ENCODE measurements around the gene GNGT2. TPM values are rescaled to one million over a fixed set of nuclear protein-coding genes. Genes with fewer than 3 reads are reported as not detected.

Gene GNGT2
- total and polyA plus RNA-seq, 2 experiments from 2014 or later = 0.42 to 1.5 TPM

DNA sequence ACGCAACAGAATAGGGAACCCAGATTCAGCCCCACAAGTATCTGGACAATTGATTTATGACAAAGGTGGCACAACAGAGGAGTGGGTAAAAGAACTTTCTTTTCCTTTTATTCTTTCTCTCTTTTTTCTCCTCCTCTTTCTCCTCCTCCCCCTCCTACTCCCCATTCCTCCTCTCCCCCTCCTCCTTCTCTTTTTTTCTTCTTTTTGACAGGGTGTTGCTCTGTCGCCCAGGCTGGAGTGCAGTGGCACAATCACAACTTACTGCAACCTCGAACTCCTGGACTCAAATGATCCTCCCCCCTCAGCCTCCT is 16.1 kb downstream of the GNGT2 start:
- Mint-ChIP-seq H3K4me3 (peak overlapping the region; percentile 94), H3K27me3 (ENCODE audit: insufficient read depth, low read depth, poor library complexity) (peaks cover 32% of the 10 kb centered on the region), H3K36me3 (ENCODE audit: low read depth) (peaks cover 5% of the 10 kb centered on the region; the same call in 2 of the 3 replicates), H3K4me1 (peaks cover 12% of the 10 kb centered on the region; the same call in 2 of the 3 replicates), H3K9me3 (peaks cover 9% of the 10 kb centered on the region; the same call in 2 of the 3 replicates), H3K27ac (no peak overlapping the region)
- no peaks in the 10 kb centered on the region for H3K27me3 ChIP-seq (ENCODE audit: insufficient read depth)
- H3K9me2 ChIP-seq (ENCODE audit: insufficient read depth) = no peaks in the 10 kb centered on the region
- H3K79me2 ChIP-seq (replicated peaks; ENCODE audit: insufficient read depth) = no peaks in the 10 kb centered on the region
- ATAC-seq = no peak
- H3K4me2 ChIP-seq = peak overlapping the region; percentile 80
- H3K27ac ChIP-seq (ENCODE audit: low read depth) = no peak overlapping the region
- H3F3A ChIP-seq (replicated peaks; ENCODE audit: low read depth) = peaks cover 5% of the 10 kb centered on the region; the same call in 1 of the 2 replicates
- peak overlapping the region; percentile 94 for H2AFZ ChIP-seq
- no peaks in the 10 kb centered on the region for H3K36me3 ChIP-seq (ENCODE audit: insufficient read depth)
- TF ChIP-seq EZH2 (IDR thresholded peaks at IDR 0.05; ENCODE audit: low read depth, unreplicated experiment) = no peak
- TF ChIP-seq, protein P1, sequence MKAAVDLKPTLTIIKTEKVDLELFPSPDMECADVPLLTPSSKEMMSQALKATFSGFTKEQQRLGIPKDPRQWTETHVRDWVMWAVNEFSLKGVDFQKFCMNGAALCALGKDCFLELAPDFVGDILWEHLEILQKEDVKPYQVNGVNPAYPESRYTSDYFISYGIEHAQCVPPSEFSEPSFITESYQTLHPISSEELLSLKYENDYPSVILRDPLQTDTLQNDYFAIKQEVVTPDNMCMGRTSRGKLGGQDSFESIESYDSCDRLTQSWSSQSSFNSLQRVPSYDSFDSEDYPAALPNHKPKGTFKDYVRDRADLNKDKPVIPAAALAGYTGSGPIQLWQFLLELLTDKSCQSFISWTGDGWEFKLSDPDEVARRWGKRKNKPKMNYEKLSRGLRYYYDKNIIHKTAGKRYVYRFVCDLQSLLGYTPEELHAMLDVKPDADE (IDR thresholded peaks at IDR 0.05) = no peak
- TF ChIP-seq JUNB (IDR thresholded peaks at IDR 0.05; ENCODE audit: unreplicated experiment) = no peak
- no peak for TF ChIP-seq STAT1 (IDR thresholded peaks at IDR 0.05; ENCODE audit: unreplicated experiment)
- TF ChIP-seq POLR2AphosphoS5 (IDR thresholded peaks at IDR 0.05; ENCODE audit: low read depth) = no peak
- TF ChIP-seq NANOG (IDR thresholded peaks at IDR 0.05; ENCODE audit: borderline replicate concordance) = no peak
- no peak for TF ChIP-seq ZNF331 (CRISPR knock-in tag; IDR thresholded peaks at IDR 0.05; ENCODE audit: low read depth)
- TF ChIP-seq, protein P2, sequence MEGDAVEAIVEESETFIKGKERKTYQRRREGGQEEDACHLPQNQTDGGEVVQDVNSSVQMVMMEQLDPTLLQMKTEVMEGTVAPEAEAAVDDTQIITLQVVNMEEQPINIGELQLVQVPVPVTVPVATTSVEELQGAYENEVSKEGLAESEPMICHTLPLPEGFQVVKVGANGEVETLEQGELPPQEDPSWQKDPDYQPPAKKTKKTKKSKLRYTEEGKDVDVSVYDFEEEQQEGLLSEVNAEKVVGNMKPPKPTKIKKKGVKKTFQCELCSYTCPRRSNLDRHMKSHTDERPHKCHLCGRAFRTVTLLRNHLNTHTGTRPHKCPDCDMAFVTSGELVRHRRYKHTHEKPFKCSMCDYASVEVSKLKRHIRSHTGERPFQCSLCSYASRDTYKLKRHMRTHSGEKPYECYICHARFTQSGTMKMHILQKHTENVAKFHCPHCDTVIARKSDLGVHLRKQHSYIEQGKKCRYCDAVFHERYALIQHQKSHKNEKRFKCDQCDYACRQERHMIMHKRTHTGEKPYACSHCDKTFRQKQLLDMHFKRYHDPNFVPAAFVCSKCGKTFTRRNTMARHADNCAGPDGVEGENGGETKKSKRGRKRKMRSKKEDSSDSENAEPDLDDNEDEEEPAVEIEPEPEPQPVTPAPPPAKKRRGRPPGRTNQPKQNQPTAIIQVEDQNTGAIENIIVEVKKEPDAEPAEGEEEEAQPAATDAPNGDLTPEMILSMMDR (conservative IDR thresholded peaks at IDR 0.05; ENCODE audit: low read depth in 2 of 2) = no peak
- TF ChIP-seq EZH2phosphoT487 (IDR thresholded peaks at IDR 0.05; ENCODE audit: unreplicated experiment) = no peak
- TF ChIP-seq, protein P3, sequence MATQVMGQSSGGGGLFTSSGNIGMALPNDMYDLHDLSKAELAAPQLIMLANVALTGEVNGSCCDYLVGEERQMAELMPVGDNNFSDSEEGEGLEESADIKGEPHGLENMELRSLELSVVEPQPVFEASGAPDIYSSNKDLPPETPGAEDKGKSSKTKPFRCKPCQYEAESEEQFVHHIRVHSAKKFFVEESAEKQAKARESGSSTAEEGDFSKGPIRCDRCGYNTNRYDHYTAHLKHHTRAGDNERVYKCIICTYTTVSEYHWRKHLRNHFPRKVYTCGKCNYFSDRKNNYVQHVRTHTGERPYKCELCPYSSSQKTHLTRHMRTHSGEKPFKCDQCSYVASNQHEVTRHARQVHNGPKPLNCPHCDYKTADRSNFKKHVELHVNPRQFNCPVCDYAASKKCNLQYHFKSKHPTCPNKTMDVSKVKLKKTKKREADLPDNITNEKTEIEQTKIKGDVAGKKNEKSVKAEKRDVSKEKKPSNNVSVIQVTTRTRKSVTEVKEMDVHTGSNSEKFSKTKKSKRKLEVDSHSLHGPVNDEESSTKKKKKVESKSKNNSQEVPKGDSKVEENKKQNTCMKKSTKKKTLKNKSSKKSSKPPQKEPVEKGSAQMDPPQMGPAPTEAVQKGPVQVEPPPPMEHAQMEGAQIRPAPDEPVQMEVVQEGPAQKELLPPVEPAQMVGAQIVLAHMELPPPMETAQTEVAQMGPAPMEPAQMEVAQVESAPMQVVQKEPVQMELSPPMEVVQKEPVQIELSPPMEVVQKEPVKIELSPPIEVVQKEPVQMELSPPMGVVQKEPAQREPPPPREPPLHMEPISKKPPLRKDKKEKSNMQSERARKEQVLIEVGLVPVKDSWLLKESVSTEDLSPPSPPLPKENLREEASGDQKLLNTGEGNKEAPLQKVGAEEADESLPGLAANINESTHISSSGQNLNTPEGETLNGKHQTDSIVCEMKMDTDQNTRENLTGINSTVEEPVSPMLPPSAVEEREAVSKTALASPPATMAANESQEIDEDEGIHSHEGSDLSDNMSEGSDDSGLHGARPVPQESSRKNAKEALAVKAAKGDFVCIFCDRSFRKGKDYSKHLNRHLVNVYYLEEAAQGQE (IDR thresholded peaks at IDR 0.05; ENCODE audit: unreplicated experiment) = no peak
- TF ChIP-seq ZNF114 (CRISPR knock-in tag; IDR thresholded peaks at IDR 0.05) = no peak
- TF ChIP-seq, protein P4, sequence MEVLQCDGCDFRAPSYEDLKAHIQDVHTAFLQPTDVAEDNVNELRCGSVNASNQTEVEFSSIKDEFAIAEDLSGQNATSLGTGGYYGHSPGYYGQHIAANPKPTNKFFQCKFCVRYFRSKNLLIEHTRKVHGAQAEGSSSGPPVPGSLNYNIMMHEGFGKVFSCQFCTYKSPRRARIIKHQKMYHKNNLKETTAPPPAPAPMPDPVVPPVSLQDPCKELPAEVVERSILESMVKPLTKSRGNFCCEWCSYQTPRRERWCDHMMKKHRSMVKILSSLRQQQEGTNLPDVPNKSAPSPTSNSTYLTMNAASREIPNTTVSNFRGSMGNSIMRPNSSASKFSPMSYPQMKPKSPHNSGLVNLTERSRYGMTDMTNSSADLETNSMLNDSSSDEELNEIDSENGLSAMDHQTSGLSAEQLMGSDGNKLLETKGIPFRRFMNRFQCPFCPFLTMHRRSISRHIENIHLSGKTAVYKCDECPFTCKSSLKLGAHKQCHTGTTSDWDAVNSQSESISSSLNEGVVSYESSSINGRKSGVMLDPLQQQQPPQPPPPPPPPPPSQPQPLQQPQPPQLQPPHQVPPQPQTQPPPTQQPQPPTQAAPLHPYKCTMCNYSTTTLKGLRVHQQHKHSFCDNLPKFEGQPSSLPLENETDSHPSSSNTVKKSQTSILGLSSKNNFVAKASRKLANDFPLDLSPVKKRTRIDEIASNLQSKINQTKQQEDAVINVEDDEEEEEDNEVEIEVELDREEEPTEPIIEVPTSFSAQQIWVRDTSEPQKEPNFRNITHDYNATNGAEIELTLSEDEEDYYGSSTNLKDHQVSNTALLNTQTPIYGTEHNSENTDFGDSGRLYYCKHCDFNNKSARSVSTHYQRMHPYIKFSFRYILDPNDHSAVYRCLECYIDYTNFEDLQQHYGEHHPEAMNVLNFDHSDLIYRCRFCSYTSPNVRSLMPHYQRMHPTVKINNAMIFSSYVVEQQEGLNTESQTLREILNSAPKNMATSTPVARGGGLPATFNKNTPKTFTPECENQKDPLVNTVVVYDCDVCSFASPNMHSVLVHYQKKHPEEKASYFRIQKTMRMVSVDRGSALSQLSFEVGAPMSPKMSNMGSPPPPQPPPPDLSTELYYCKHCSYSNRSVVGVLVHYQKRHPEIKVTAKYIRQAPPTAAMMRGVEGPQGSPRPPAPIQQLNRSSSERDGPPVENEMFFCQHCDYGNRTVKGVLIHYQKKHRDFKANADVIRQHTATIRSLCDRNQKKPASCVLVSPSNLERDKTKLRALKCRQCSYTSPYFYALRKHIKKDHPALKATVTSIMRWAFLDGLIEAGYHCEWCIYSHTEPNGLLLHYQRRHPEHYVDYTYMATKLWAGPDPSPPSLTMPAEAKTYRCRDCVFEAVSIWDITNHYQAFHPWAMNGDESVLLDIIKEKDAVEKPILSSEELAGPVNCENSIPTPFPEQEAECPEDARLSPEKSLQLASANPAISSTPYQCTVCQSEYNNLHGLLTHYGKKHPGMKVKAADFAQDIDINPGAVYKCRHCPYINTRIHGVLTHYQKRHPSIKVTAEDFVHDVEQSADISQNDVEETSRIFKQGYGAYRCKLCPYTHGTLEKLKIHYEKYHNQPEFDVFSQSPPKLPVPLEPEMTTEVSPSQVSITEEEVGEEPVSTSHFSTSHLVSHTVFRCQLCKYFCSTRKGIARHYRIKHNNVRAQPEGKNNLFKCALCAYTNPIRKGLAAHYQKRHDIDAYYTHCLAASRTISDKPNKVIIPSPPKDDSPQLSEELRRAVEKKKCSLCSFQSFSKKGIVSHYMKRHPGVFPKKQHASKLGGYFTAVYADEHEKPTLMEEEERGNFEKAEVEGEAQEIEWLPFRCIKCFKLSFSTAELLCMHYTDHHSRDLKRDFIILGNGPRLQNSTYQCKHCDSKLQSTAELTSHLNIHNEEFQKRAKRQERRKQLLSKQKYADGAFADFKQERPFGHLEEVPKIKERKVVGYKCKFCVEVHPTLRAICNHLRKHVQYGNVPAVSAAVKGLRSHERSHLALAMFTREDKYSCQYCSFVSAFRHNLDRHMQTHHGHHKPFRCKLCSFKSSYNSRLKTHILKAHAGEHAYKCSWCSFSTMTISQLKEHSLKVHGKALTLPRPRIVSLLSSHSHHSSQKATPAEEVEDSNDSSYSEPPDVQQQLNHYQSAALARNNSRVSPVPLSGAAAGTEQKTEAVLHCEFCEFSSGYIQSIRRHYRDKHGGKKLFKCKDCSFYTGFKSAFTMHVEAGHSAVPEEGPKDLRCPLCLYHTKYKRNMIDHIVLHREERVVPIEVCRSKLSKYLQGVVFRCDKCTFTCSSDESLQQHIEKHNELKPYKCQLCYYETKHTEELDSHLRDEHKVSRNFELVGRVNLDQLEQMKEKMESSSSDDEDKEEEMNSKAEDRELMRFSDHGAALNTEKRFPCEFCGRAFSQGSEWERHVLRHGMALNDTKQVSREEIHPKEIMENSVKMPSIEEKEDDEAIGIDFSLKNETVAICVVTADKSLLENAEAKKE (CRISPR knock-in tag; IDR thresholded peaks at IDR 0.05) = no peak
- peaks cover 9% of the 10 kb centered on the region; the same call in 1 of the 2 replicates for H3K4me1 ChIP-seq (ENCODE audit: insufficient read depth)
- no peak for DNase-seq (ENCODE audit: low spot score)
- H3K4me3 ChIP-seq = peak overlapping the region; percentile 94
- H4K20me1 ChIP-seq (replicated peaks; ENCODE audit: insufficient read depth) = no peaks in the 10 kb centered on the region

All from GM23338 (cell line).